Lung (tissue), 12 donors: ENCODE results near the gene VTI1A. TPM values are rescaled to one million over a fixed set of nuclear protein-coding genes. Genes with fewer than 3 reads are reported as not detected.

Experiments used
- ATAC-seq: fragments of 200-7000 bp; cut with Tn5 transposase; one replicate; pipeline ENCODE4 v1.9.1; 2020; ENCODE audit warnings: moderate number of reproducible peaks; ENCODE audit not compliant: insufficient read depth, low FRiP score
- DNase-seq, 3 donors: peaks; one replicate each; pipeline ENCODE4 v3.0.0-alpha.2; 2013 to 2017
- H3K27ac ChIP-seq, 2 donors: one replicate each; pipeline ENCODE4 v1.5.1; 2013; ENCODE audit warnings: mild to moderate bottlenecking in 2 of 2, moderate library complexity in 2 of 2, control low read depth in 1 of 2, inconsistent platforms in 1 of 2, low read depth in 1 of 2, low read length in 1 of 2
- H3K27me3 ChIP-seq, 3 donors: one replicate each; pipeline ENCODE4 v1.5.1; 2013; ENCODE audit warnings: low read length in 2 of 3; ENCODE audit not compliant: control insufficient read depth in 3 of 3, insufficient read depth in 3 of 3
- H3K36me3 ChIP-seq, 4 donors: one replicate each; pipeline ENCODE4 v1.5.1; 2013; ENCODE audit warnings: low read length in 4 of 4, mild to moderate bottlenecking in 1 of 4, moderate library complexity in 1 of 4; ENCODE audit not compliant: control insufficient read depth in 4 of 4, insufficient read depth in 4 of 4
- H3K4me1 ChIP-seq, 5 donors: one replicate each; pipeline ENCODE4 v1.5.1; 2013; ENCODE audit warnings: low read length in 5 of 5, mild to moderate bottlenecking in 2 of 5, moderate library complexity in 1 of 5; ENCODE audit not compliant: control insufficient read depth in 5 of 5, insufficient read depth in 5 of 5
- H3K4me3 ChIP-seq: one replicate; pipeline ENCODE4 v1.5.1; 2013; ENCODE audit warnings: mild to moderate bottlenecking, control low read depth, moderate library complexity
- H3K9ac ChIP-seq, 2 donors: one replicate each; pipeline ENCODE4 v1.5.1; 2013; ENCODE audit warnings: low read length in 2 of 2, control low read depth in 1 of 2; ENCODE audit not compliant: insufficient read depth in 1 of 2
- H3K9me3 ChIP-seq, 4 donors: one replicate each; pipeline ENCODE4 v1.5.1; 2013; ENCODE audit warnings: low read length in 3 of 4, mild to moderate bottlenecking in 1 of 4, moderate library complexity in 1 of 4; ENCODE audit not compliant: control insufficient read depth in 4 of 4, insufficient read depth in 3 of 4
- CTCF ChIP-seq: IDR thresholded peaks from 2 replicates; pipeline ENCODE4 v1.5.1; 2012; ENCODE audit warnings: mild to moderate bottlenecking; ENCODE audit errors: control extremely low read depth, extremely low read depth
- WGBS, 2 donors: extraction: QIAGEN DNeasy Blood & Tissue Kit; methylation state at CpG; one replicate each; pipeline ENCODE4 v1.1.7; 2013; 5-methylcytosine and 5-hydroxymethylcytosine counted together
- polyA plus RNA-seq, 2 donors: library from polyadenylated mRNA; stranded (reverse); fragments of 200-250 nt; gene quantifications; one replicate each; pipeline ENCODE4 v1.2.1, GENCODE V29; 2013
- total RNA-seq, 2 donors: library from RNA; depleted of rRNA in 1 of 2; stranded (reverse); fragments of >200 nt in 1 of 2; gene quantifications; one replicate each; pipeline ENCODE4 v1.2.1, GENCODE V29; 2014 to 2021
- donor health status: control.
- donor health status: control.
- donor health status: Bipolar disorder and iron deficiency.
- donor health status: healthy.
- donor health status: DM: yes; HTN: yes; CAD: no.

Gene VTI1A
- total and polyA plus RNA-seq, 4 donors, result 9.2 to 48.2 (median 28.4) TPM

GRCh38 chr10:112570585-112570984 lies 123.6 kb downstream of the VTI1A start:
- 96 to 98% methylated on average over 3 of the region's 3 CpGs for WGBS, 2 donors
- no peak for TF ChIP-seq CTCF
- Histone ChIP-seq H3K27me3 (no peaks in the 10 kb centered on the region), H3K36me3 (no peaks in the 10 kb centered on the region), H3K27ac (no peak overlapping the region), H3K9me3 (no peaks in the 10 kb centered on the region), H3K4me1 (no peaks in the 10 kb centered on the region), H3K4me3 (no peak overlapping the region), H3K9ac (no peak overlapping the region)
- DNase-seq, result no peak
- ATAC-seq, result no peak

- 94 to 95% methylated on average over 1 of the region's 1 CpG for WGBS, 2 donors
- Histone ChIP-seq H3K4me1 (no peaks in the 10 kb centered on the region), H3K27ac (no peak overlapping the region), H3K9me3 (no peaks in the 10 kb centered on the region), H3K4me3 (no peak overlapping the region), H3K9ac (no peak overlapping the region), H3K36me3 (peaks cover 0 to 3% (median 0%) of the 10 kb centered on the region in 4 donors), H3K27me3 (no peaks in the 10 kb centered on the region)
- ATAC-seq, result no peak
- no peak for DNase-seq
- no peak for TF ChIP-seq CTCF
These were observed 132.6 kb downstream of the VTI1A start for GRCh38 chr10:112579578-112579977.

- no peak for TF ChIP-seq CTCF
- H3K27me3 ChIP-seq, result no peaks in the 10 kb centered on the region
- no peak overlapping the region for H3K27ac ChIP-seq
- no peak overlapping the region for H3K4me3 ChIP-seq
- H3K9ac ChIP-seq, result no peak overlapping the region
- no peak for ATAC-seq
- no peaks in the 10 kb centered on the region for H3K4me1 ChIP-seq
- 94 to 98% methylated on average over 2 of the region's 2 CpGs for WGBS, 2 donors
- H3K36me3 ChIP-seq, result peaks cover 0 to 3% (median 0%) of the 10 kb centered on the region in 4 donors
- H3K9me3 ChIP-seq, result no peaks in the 10 kb centered on the region
- DNase-seq, result no peak
These were observed 133.3 kb downstream of the VTI1A start for GRCh38 chr10:112580267-112580666.

GRCh38 chr10:112581921-112582320 lies 134.9 kb downstream of the VTI1A start:
- Histone ChIP-seq H3K4me1 (peaks cover 0 to 5% (median 0%) of the 10 kb centered on the region in 5 donors), H3K9ac (no peak overlapping the region), H3K27me3 (no peaks in the 10 kb centered on the region), H3K9me3 (no peaks in the 10 kb centered on the region), H3K4me3 (no peak overlapping the region), H3K36me3 (peaks cover 0 to 3% (median 0%) of the 10 kb centered on the region in 4 donors), H3K27ac (no peak overlapping the region)
- DNase-seq, result no peak
- 94 to 97% methylated on average over 4 of the region's 4 CpGs for WGBS, 2 donors
- TF ChIP-seq CTCF, result no peak
- ATAC-seq, result no peak
